Duodenal mucosa (tissue), 2 donors: ENCODE data around the gene GRIP1.

ENCODE experiments used
- H3K27ac ChIP-seq: one replicate; pipeline ENCODE4 v1.7.0; 2013; ENCODE audit warnings: low read depth, low read length
- H3K27me3 ChIP-seq, 2 donors: one replicate each; pipeline ENCODE4 v1.7.0; 2013; ENCODE audit warnings: low read length in 2 of 2, control low read depth in 1 of 2; ENCODE audit not compliant: insufficient read depth in 2 of 2, control insufficient read depth in 1 of 2
- H3K36me3 ChIP-seq, 2 donors: one replicate each; pipeline ENCODE4 v1.7.0; 2013; ENCODE audit warnings: low read length in 2 of 2, control low read depth in 1 of 2; ENCODE audit not compliant: insufficient read depth in 2 of 2, control insufficient read depth in 1 of 2
- H3K4me1 ChIP-seq, 2 donors: one replicate each; pipeline ENCODE4 v1.7.0; 2013; ENCODE audit warnings: low read length in 2 of 2, control low read depth in 1 of 2; ENCODE audit not compliant: insufficient read depth in 2 of 2, control insufficient read depth in 1 of 2
- H3K4me3 ChIP-seq, 2 donors: one replicate each; pipeline ENCODE4 v1.7.0; 2013; ENCODE audit warnings: low read length in 2 of 2, low read depth in 1 of 2
- H3K9ac ChIP-seq, 2 donors: one replicate each; pipeline ENCODE4 v1.7.0; 2013; ENCODE audit warnings: low read length in 2 of 2, low read depth in 1 of 2
- H3K9me3 ChIP-seq, 2 donors: one replicate each; pipeline ENCODE4 v1.7.0; 2013; ENCODE audit warnings: low read length in 2 of 2, control low read depth in 1 of 2; ENCODE audit not compliant: control insufficient read depth in 1 of 2

GRIP1 gene

DNA sequence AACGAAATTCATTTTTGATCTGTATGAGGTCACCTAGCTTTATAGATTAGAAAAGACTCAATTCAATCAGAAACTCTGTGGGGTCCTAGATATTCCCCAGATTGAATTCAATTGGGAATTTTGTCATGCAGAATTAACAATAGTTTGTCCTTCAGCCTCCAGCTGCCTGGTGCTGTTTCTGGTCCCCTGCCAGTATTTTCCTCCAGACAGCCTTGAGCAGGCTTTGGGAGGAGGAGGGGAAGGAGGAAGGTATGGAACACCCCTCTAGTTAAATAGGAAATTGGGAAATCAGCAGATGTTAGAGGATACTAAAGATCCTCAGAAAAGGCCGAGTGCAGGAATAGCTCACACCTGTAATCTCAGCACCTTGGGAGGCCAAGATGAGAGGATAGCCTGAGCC lies 10.6 kb downstream of the GRIP1 start:
- Histone ChIP-seq H3K4me1 (no peaks in the 10 kb centered on the region), H3K27ac (no peak overlapping the region), H3K27me3 (no peaks in the 10 kb centered on the region), H3K9ac (no peak overlapping the region), H3K36me3 (no peaks in the 10 kb centered on the region), H3K4me3 (no peak overlapping the region), H3K9me3 (no peaks in the 10 kb centered on the region)

DNA sequence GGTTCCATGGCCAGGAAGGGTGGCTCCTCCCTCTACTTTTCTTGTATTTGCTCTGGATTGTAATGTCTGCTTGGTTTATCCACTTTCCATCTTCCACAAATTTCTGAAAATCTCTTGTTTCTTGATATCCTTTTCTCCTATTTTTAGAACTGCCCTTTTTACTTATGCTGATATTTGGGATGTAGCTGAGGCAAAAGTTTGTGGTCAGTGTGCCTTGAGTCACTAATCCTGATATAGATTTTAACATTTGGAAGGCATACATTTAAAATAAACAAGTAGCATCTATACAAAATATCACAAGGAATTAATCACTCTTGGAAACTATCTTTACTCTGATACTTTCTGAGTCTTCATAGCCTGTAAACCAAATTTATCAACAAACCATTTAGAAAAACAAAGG lies 11.0 kb downstream of the GRIP1 start:
- Histone ChIP-seq H3K4me1 (peaks cover 0 to under 1% of the 10 kb centered on the region in 2 donors), H3K4me3 (no peak overlapping the region), H3K9me3 (no peaks in the 10 kb centered on the region), H3K9ac (no peak overlapping the region), H3K27me3 (no peaks in the 10 kb centered on the region), H3K36me3 (no peaks in the 10 kb centered on the region), H3K27ac (no peak overlapping the region)

DNA sequence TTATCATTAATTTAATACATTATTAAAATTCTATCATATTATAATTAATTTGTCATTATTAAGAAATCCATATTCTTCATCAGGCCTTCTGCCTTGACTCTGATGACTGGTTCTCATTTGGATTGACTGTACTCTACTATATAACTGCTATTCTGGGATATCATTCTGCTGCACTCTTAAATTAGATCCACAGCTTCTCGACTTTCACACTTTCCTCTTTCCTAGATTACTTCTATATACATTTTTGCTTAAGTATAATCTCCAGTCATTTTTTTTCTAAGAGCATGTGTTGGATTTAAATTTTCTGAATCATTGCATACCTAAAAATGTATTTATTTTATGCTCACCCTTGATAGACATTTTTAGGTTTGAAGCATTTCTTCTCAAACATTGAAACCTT lies 12.4 kb downstream of the GRIP1 start:
- Histone ChIP-seq H3K9ac (no peak overlapping the region), H3K9me3 (no peaks in the 10 kb centered on the region), H3K27ac (no peak overlapping the region), H3K4me3 (no peak overlapping the region), H3K36me3 (no peaks in the 10 kb centered on the region), H3K4me1 (peaks cover 0 to 5% of the 10 kb centered on the region in 2 donors), H3K27me3 (no peaks in the 10 kb centered on the region)

DNA sequence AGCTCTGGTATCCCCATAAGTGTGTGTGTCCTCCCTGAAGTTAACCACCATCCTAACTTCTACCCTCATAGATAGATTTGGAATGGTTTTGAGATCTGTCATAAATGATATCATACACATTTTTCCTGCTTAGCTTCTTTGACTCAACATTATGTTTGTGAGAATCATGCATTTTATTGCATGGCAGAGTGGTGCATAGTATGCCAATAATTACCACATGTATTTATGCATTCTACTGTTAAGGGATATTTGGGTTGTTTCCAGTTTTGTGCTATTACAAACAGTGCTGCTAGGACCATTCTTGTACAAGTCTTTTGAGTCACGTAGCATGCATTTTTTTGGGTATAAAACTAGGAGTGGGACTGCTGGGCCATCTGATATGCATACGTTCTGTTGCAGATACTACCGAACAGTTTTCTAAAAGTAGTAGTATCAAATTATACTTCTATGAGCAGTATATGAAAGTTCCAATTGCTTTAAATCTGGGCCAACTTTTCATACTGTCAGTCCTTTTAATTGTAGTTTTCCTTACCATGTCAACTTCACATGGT lies 13.4 kb downstream of the GRIP1 start:
- no peak overlapping the region for H3K27ac ChIP-seq
- no peaks in the 10 kb centered on the region for H3K27me3 ChIP-seq
- peaks cover 0 to 5% of the 10 kb centered on the region in 2 donors for H3K4me1 ChIP-seq
- H3K36me3 ChIP-seq: no peaks in the 10 kb centered on the region
- H3K9ac ChIP-seq: no peak overlapping the region
- no peak overlapping the region for H3K4me3 ChIP-seq
- no peaks in the 10 kb centered on the region for H3K9me3 ChIP-seq

DNA sequence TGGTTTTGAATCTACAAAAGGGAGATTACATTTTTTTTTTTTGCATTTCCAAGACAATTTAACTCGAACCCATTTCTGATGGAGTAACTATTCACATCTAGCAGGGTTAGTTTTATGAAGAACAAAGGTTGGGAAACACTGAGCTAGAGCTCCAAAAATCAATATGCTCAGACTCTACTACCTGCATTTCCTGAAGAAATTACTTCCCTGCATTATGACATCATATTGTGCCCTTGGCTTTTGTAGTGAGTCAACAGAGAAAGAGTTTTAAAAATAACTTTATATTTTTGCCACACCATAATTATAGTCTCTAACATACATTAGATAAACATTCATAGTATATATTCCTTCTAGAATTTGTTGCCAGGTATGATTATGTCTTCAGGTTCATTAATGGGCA lies 14.8 kb downstream of the GRIP1 start:
- Histone ChIP-seq H3K9ac (no peak overlapping the region), H3K27me3 (no peaks in the 10 kb centered on the region), H3K4me3 (no peak overlapping the region), H3K9me3 (no peaks in the 10 kb centered on the region), H3K4me1 (peaks cover 0 to 5% of the 10 kb centered on the region in 2 donors), H3K27ac (no peak overlapping the region), H3K36me3 (no peaks in the 10 kb centered on the region)

DNA sequence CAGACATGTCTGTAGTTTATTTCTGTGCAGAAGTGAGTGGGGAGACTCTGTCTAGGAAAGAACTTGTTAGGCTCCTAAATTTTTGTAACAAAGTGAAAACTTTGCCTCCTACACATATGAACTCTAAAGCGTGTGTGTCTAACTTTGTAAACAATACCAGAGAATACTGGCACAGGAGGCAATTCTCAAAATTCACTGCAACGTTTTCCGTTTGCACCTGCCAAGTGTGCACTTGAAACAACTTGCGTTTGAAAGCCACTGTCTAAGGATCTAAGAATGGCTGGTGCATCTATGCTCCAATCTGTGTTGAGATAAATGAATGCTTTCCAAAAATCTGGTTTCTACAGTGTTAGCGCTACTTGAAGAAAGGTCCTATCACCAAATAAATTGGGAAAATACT lies 15.3 kb downstream of the GRIP1 start:
- Histone ChIP-seq H3K9me3 (no peaks in the 10 kb centered on the region), H3K4me1 (peaks cover 0 to 5% of the 10 kb centered on the region in 2 donors), H3K4me3 (no peak overlapping the region), H3K27me3 (no peaks in the 10 kb centered on the region), H3K27ac (no peak overlapping the region), H3K9ac (no peak overlapping the region), H3K36me3 (no peaks in the 10 kb centered on the region)

DNA sequence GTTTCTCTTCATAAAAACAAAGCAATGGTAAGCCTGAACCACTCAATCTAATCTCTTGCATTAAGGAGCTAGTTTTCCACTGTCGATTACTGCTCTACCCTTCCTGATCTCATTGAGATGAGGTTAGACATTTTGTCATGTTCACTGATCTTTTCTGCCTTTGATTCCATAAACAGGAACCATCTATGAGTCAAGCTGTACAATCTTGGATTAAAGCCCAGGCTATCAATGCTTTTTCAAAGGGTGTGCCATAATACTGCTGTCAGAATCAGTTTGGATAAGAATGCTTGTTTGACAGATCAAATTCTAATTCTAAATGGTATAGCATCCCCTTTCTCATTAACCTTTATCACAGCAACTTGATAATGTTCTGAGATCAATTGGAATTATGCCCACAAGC lies 16.1 kb downstream of the GRIP1 start:
- H3K27me3 ChIP-seq: no peaks in the 10 kb centered on the region
- no peak overlapping the region for H3K4me3 ChIP-seq
- no peak overlapping the region for H3K9ac ChIP-seq
- no peak overlapping the region for H3K27ac ChIP-seq
- no peaks in the 10 kb centered on the region for H3K9me3 ChIP-seq
- H3K36me3 ChIP-seq: no peaks in the 10 kb centered on the region
- H3K4me1 ChIP-seq: peaks cover 0 to 5% of the 10 kb centered on the region in 2 donors

DNA sequence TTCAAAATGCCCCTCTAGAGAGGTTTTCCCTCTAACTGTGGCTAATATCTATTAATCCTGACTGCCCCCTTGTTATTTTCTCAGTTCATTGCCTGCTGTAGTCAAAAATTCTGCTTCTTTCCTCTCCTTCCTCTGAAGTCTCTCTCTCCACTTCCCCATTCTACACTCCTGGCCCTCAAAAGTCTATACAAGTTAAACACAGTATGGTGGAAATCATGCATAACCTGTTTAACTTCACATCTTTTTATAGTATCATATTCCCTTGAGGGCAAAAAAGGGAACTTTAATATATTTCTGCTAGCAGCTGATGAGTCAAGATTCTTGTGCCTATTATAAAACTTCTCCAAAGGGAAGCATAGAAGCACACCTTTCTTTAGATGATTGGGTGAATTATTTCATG lies 16.7 kb downstream of the GRIP1 start:
- H3K4me1 ChIP-seq: peaks cover 0 to 5% of the 10 kb centered on the region in 2 donors

DNA sequence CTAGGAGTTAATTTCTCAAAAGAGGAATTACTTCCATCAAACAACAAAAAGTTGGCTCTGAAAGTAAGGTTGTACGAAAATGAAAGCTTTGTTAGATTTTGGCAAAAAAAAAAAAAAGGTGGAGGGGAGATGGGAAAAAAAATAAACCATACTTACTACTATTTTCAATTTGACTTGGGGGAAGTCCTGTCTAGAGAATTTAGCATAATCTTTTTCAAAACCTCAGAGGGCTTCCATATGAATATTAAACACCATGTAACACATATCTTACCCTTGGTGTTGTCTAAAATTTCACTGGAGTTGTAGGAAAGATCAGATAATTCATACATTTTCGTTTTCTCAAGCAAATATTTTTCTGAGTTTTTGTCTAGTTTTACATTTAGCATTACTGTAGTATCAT lies 17.5 kb downstream of the GRIP1 start:
- H3K9me3 ChIP-seq: no peaks in the 10 kb centered on the region
- H3K4me3 ChIP-seq: no peak overlapping the region
- no peak overlapping the region for H3K9ac ChIP-seq
- no peaks in the 10 kb centered on the region for H3K36me3 ChIP-seq
- peaks cover 0 to 5% of the 10 kb centered on the region in 2 donors for H3K4me1 ChIP-seq
- H3K27ac ChIP-seq: no peak overlapping the region
- no peaks in the 10 kb centered on the region for H3K27me3 ChIP-seq

More for the DNA sequence above, 16.7 kb downstream of the GRIP1 start:
- no peaks in the 10 kb centered on the region for H3K9me3 ChIP-seq
- H3K4me3 ChIP-seq: no peak overlapping the region
- no peak overlapping the region for H3K9ac ChIP-seq
- H3K27me3 ChIP-seq: no peaks in the 10 kb centered on the region
- no peak overlapping the region for H3K27ac ChIP-seq
- no peaks in the 10 kb centered on the region for H3K36me3 ChIP-seq

DNA sequence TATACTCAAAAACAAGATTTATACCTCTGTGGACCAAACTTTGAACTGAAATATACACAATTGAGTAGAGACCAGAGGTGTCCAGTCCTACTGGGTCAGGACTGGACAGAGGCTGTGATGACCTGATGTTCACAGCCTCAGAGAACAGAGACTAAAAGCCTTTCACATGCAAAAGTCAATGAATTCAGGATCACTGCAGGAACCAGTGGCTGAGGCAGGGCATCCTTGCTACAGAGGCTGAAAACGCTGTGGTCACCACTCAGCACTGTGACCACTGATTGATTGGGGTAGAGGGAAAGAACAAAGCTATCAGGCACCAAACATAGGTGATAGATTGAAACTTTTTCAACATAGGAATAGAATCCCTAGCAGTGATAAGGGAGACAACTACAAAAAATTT lies 25.1 kb downstream of the GRIP1 start:
- no peak overlapping the region for H3K4me3 ChIP-seq
- no peak overlapping the region for H3K27ac ChIP-seq
- H3K9ac ChIP-seq: no peak overlapping the region
- no peaks in the 10 kb centered on the region for H3K36me3 ChIP-seq
- H3K27me3 ChIP-seq: no peaks in the 10 kb centered on the region
- H3K4me1 ChIP-seq: no peaks in the 10 kb centered on the region
- no peaks in the 10 kb centered on the region for H3K9me3 ChIP-seq
